Left kidney (tissue), 2 donors: ENCODE data around the gene ZDHHC9. TPM values are rescaled to one million over a fixed set of nuclear protein-coding genes. Genes with fewer than 3 reads are reported as not detected.

Source experiments
- DNase-seq: peaks from one replicate; pipeline ENCODE4 v3.0.0-alpha.2; 2013
- polyA plus RNA-seq: library from polyadenylated mRNA; unstranded; fragments of 120-200 nt; gene quantifications from one replicate; pipeline ENCODE4 v1.2.1, GENCODE V29; 2013; ENCODE audit not compliant: insufficient read length

ZDHHC9 gene
- polyA plus RNA-seq, 1 donor: 48.6 TPM

- no peak for DNase-seq
These were observed 19.1 kb downstream of the ZDHHC9 start for GRCh38 chrX:129824620-129825019.

DNA sequence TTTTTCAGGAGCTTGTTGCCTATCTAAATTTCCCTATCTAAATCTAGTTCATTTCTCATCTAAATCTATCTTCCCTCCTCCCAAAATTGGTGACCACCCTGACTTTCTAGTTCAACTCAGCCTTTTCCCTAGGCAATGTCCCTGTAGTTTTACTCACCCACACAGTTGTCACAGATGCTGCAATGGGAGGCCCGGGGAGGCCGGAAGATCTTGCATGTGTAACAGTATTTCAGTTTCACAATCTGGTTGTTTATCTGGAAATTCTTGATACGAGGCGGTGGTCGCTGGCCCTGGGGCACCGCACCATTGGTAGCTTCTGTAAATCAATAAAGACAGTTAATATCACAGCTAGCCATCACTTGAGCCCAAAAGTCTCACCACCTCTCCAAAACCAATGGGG lies 20.2 kb downstream of the ZDHHC9 start:
- DNase-seq: no peak

- peak; percentile 28 for DNase-seq
These were observed 20.6 kb downstream of the ZDHHC9 start for GRCh38 chrX:129823115-129823514.

- DNase-seq: no peak
These were observed 25.6 kb downstream of the ZDHHC9 start for GRCh38 chrX:129818123-129818522.

GRCh38 chrX:129813662-129814368 lies 29.9 kb downstream of the ZDHHC9 start:
- no peak for DNase-seq

- no peak for DNase-seq
These were observed 34.6 kb downstream of the ZDHHC9 start for GRCh38 chrX:129808829-129809796.

- no peak for DNase-seq
These were observed 35.4 kb downstream of the ZDHHC9 start for GRCh38 chrX:129808158-129808828.

DNA sequence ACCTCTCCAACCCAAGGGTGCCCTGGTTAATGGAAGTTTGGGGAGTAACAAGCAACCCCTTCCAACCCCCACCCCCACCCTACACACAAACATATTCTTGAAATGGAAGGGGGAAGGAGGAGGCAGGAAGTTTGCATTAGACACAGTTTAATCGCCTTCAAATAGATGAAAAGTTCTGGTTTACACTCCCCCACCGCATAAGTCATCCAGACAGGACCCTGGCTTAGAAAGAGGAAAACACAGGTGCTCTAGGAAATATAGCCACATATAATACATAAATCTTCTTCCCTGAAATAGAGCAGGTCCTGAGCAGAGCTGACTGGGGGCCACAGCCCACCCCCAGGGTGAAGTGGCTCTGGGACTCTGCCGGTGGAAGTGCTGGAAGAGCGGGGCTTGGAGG lies 38.9 kb downstream of the ZDHHC9 start:
- DNase-seq: peak; percentile 26

- DNase-seq: no peak
These were observed 40.8 kb downstream of the ZDHHC9 start for GRCh38 chrX:129802863-129803262.

GRCh38 chrX:129800186-129800585 lies 43.5 kb downstream of the ZDHHC9 start:
- DNase-seq: peak; percentile 12

DNA sequence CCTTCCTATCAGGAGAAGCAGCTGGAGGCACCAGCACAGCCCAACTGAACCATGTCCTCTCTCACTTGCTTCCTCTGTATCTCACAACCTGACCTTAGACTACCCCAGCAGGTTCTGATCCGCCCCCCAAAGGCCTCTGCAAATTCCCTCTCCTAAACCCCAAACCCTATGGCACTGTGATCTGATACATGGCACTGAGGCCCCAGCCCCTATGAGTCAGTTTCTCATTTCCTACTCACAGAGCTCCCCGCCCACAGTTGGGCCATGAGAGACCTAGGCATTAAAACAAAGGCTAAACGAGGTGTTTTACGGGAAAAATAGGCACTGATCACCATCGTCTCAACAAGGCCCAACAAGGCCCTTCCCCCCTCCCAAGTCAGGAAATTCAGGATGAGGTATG lies 44.8 kb downstream of the ZDHHC9 start:
- DNase-seq: no peak

DNA sequence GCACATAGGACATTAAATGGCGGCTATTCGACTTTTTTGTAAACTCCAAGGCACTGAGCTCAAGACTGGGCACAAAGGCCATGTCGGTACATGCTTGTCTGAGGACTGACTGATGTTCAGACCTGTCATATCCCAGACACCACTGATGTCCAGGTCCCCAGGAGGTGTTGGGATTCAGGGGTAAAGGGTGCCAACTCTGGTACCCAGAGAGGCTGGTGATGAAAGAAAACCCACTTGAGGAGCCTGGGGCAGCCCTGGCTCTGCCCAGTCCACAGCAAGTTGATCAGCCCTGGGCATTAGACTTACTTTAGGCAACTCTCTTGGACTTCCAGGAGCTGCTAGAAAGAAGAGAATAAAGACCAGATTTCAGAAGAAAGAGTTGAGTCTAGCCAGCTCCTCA lies 45.2 kb downstream of the ZDHHC9 start:
- DNase-seq: no peak

GRCh38 chrX:129797251-129797906 lies 46.3 kb downstream of the ZDHHC9 start:
- DNase-seq: no peak

GRCh38 chrX:129795584-129795983 lies 48.1 kb downstream of the ZDHHC9 start:
- DNase-seq: no peak

DNA sequence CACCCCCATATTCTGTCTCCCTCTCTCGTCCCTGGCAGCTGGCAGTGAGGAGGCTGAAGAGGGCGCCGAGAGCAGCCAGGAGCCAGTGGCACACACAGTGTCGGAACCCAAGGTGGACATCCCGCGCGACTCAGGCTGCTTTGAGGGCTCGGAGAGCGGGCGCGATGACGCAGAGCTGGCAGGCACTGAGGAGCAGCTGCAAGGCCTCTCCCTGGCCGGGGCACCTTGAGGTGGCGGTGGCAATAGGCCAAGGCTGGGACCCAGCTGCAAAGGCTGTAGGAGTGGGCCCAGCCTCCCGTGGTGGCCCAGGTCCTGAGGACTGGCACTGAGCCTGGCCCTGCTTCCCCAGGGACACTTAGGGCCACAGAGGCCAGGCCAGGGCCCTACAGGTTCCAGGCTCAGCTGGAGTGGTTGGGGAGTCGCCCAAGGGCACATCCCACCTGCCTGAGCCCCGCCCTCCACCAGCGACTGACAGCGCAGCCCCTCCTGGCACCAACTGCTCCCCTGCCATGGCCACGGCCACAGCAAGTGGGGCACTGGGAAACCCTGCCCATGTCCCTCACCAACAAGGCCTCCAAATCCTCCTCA lies 50.0 kb downstream of the ZDHHC9 start:
- DNase-seq: no peak

DNA sequence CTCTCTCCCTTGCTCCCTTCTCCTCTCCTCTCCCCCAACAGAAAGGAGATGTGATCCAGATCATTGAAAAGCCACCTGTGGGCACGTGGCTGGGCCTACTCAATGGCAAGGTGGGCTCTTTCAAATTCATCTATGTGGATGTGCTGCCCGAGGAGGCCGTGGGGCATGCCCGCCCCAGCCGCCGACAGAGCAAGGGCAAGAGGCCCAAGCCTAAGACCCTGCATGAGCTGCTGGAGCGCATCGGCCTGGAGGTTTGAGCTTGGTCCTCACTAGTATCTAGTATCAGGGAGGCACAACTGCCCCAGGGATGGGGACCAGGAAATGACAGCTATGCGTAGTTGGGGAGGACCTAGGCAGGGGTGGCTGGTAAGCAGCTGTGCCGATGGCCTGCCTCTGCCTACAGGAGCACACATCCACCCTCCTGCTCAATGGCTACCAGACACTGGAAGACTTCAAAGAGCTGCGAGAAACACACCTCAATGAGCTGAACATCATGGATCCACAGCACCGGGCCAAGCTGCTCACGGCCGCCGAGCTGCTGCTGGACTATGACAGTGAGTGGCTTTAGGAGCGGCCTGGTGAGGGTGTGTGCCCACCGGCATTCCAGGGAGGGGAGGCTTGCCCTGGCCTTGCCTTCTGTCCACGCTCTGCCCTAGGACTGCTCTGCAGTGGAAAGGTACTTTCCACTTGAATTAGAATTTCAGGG lies 50.9 kb downstream of the ZDHHC9 start:
- DNase-seq: no peak

DNA sequence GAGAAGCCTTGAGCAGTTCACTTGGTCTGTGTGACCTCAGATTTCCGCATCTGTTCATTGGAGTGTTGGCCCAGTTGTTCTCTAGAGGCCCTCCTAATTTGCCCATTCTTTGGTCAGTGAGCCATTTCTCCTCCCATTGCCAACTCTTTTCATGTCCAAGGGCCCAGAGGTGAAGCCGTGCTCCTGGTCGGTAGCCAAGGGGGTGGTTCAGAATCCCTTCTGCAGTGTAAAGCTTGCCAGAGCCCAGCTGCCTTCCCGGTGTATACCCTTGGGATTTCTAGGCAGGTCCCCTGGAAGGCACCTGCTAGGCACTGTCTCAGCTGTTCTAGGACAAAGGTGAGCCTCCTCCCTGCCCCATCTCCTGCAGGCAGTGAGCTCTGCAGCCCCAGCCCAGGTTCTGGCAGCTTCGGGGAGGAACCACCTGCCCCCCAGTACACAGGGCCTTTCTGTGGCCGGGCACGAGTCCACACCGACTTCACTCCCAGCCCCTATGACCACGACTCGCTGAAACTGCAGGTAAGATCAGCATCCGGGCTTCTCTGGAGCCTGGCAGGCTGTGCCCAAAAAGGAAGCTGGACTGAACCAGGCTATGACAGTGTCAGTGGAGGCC lies 51.6 kb downstream of the ZDHHC9 start:
- no peak for DNase-seq

GRCh38 chrX:129791336-129791735 lies 52.4 kb downstream of the ZDHHC9 start:
- no peak for DNase-seq

DNA sequence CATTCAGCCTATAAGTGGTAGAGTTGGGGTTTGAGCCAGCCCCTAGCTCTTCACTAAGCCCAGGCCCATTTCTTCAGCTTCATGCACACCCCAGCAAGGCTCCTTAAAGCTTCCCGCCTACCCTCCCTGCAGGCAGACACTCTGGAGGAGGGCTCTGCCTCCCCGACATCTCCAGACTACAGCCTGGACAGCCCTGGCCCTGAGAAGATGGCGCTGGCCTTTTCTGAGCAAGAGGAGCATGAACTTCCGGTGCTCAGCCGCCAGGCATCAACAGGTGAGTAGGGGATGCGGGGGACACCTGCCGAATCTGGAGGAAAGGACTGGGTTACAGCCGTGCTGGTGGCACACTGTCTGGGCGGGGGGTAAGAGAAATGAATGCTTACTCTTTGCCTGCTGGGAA lies 52.9 kb downstream of the ZDHHC9 start:
- no peak for DNase-seq

DNA sequence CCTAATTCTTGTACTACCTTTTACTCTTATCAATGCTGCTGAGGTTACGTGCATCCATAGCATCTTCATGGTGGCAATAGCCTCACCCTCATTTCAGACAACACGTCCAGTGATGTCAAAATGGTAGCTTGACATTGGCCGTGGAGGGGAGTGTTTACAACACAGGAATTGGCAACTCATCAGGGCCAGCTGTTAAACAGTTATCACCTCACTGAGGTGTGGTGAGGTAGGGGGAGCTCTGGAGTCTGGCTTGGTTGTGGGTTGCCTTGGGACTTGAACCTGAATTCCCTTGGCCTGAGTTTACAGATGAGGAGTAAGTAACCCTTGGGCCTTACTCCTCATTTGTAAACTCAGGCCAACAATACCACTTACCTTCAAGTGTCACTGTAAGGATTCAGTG lies 53.5 kb downstream of the ZDHHC9 start:
- no peak for DNase-seq

DNA sequence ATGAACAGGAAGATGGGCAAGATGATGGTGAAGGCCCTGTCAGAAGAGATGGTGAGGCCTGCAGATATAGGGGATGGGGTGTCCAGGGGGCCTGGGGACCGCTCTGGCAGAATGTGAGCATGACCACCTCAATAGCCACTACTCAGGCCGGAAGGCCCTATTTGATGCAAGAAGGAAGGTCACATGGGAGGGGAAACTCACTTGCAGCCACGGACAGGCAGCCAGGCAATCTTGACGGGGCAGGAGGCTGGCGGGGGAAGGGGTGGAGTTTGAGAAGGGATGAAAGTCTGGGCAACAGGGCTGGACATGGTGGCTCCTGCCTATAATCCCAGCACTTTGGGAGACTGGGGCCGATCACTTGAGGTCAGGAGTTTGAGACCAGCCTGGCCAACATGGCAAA lies 55.2 kb downstream of the ZDHHC9 start:
- DNase-seq: no peak
